ENCODE measurements around the gene PGM3. TPM values are rescaled to one million over a fixed set of nuclear protein-coding genes. Genes with fewer than 3 reads are reported as not detected.

PGM3 gene
- total RNA-seq, 1 experiment from 2014 or later, result 117 TPM

GRCh38 chr6:83180426-83180950 is 12.6 kb downstream of the PGM3 start:
- intact Hi-C loops (cut with micrococcal nuclease), result no loop called here
- no peaks in the 10 kb centered on the region for H3K9me3 Mint-ChIP-seq (ENCODE audit: unreplicated experiment)

GRCh38 chr6:83176246-83176645 is 16.8 kb downstream of the PGM3 start:
- no peaks in the 10 kb centered on the region for H3K9me3 Mint-ChIP-seq (ENCODE audit: unreplicated experiment)
- CTCF ChIA-PET, result interaction anchor here (0.5 to 1.3 kb wide), 3 partner anchors 39 to 1689 kb away, joined by 3 to 4 read pairs (median 3); no protein-coding TSS in a partner anchor
- no peak for TF ChIP-seq CTCF (IDR thresholded peaks at IDR 0.05; ENCODE audit: unreplicated experiment)
- no peak overlapping the region for H3K4me3 Mint-ChIP-seq (ENCODE audit: unreplicated experiment)
- no peaks in the 10 kb centered on the region for H3K27me3 Mint-ChIP-seq (ENCODE audit: insufficient read depth, unreplicated experiment)
- H3K4me1 Mint-ChIP-seq (ENCODE audit: insufficient read depth, unreplicated experiment), result no peaks in the 10 kb centered on the region
- POLR2A ChIA-PET, result no interaction called here
- H3K36me3 Mint-ChIP-seq (ENCODE audit: insufficient read depth, unreplicated experiment), result peaks cover 80% of the 10 kb centered on the region
- no TSS peak for BruUV-seq (replicated peaks)
- peak overlapping the region; percentile 21 for H3K27ac Mint-ChIP-seq (ENCODE audit: low read depth, unreplicated experiment)
- DNase-seq (ENCODE audit: unreplicated experiment), result no peak
- intact Hi-C loops (cut with micrococcal nuclease), result no loop called here

More at GRCh38 chr6:83180426-83180950, 12.6 kb downstream of the PGM3 start:
- Mint-ChIP-seq H3K4me3 (ENCODE audit: unreplicated experiment) (no peak overlapping the region), H3K27ac (ENCODE audit: low read depth, unreplicated experiment) (peak overlapping the region; percentile 57), H3K4me1 (ENCODE audit: insufficient read depth, unreplicated experiment) (peaks cover 30% of the 10 kb centered on the region), H3K27me3 (ENCODE audit: insufficient read depth, unreplicated experiment) (no peaks in the 10 kb centered on the region), H3K36me3 (ENCODE audit: insufficient read depth, unreplicated experiment) (peaks cover 84% of the 10 kb centered on the region)
- TF ChIP-seq CTCF (IDR thresholded peaks at IDR 0.05; ENCODE audit: unreplicated experiment), result no peak
- ChIA-PET POLR2A (interaction anchor here (1.0 to 4.3 kb wide), 3 partner anchors 8 to 14 kb away, joined by 3 to 42 read pairs (median 4); partner anchors contain the start of genes PGM3 and RWDD2A), CTCF (interaction anchor here (0.5 to 2.2 kb wide), 4 partner anchors 35 to 114 kb away, joined by 3 to 11 read pairs (median 3); partner anchors contain the start of gene DOP1A)
- DNase-seq (ENCODE audit: unreplicated experiment), result no peak
- no TSS peak for BruUV-seq (replicated peaks)

GRCh38 chr6:83169511-83169910 is 23.6 kb downstream of the PGM3 start:
- H3K4me3 Mint-ChIP-seq (ENCODE audit: unreplicated experiment), result no peak overlapping the region
- H3K4me1 Mint-ChIP-seq (ENCODE audit: insufficient read depth, unreplicated experiment), result no peaks in the 10 kb centered on the region
- H3K27ac Mint-ChIP-seq (ENCODE audit: low read depth, unreplicated experiment), result no peak overlapping the region
- intact Hi-C loops (cut with micrococcal nuclease), result no loop called here
- peaks cover 88% of the 10 kb centered on the region for H3K36me3 Mint-ChIP-seq (ENCODE audit: insufficient read depth, unreplicated experiment)
- H3K27me3 Mint-ChIP-seq (ENCODE audit: insufficient read depth, unreplicated experiment), result no peaks in the 10 kb centered on the region
- TF ChIP-seq CTCF (IDR thresholded peaks at IDR 0.05; ENCODE audit: unreplicated experiment), result no peak
- no peak for DNase-seq (ENCODE audit: unreplicated experiment)
- H3K9me3 Mint-ChIP-seq (ENCODE audit: unreplicated experiment), result no peaks in the 10 kb centered on the region
- POLR2A ChIA-PET, result no interaction called here
- CTCF ChIA-PET, result interaction anchor here (0.6 to 2.7 kb wide), 5 partner anchors 13 to 115 kb away, joined by 3 to 21 read pairs (median 4); partner anchors contain the start of genes DOP1A and UBE3D
- BruUV-seq (replicated peaks), result no TSS peak

GRCh38 chr6:83169106-83169505 is 24.0 kb downstream of the PGM3 start:
- no peaks in the 10 kb centered on the region for H3K27me3 Mint-ChIP-seq (ENCODE audit: insufficient read depth, unreplicated experiment)
- H3K4me3 Mint-ChIP-seq (ENCODE audit: unreplicated experiment), result no peak overlapping the region
- H3K4me1 Mint-ChIP-seq (ENCODE audit: insufficient read depth, unreplicated experiment), result no peaks in the 10 kb centered on the region
- no peak overlapping the region for H3K27ac Mint-ChIP-seq (ENCODE audit: low read depth, unreplicated experiment)
- no peak for TF ChIP-seq CTCF (IDR thresholded peaks at IDR 0.05; ENCODE audit: unreplicated experiment)
- ChIA-PET POLR2A (no interaction called here), CTCF (interaction anchor here (0.6 to 2.7 kb wide), 5 partner anchors 13 to 115 kb away, joined by 3 to 21 read pairs (median 4); partner anchors contain the start of genes DOP1A and UBE3D)
- H3K9me3 Mint-ChIP-seq (ENCODE audit: unreplicated experiment), result no peaks in the 10 kb centered on the region
- no peak for DNase-seq (ENCODE audit: unreplicated experiment)
- no TSS peak for BruUV-seq (replicated peaks)
- intact Hi-C loops (cut with micrococcal nuclease), result no loop called here
- H3K36me3 Mint-ChIP-seq (ENCODE audit: insufficient read depth, unreplicated experiment), result peaks cover 88% of the 10 kb centered on the region
